NT2/D1 (cell line): ENCODE data around the gene HPS1.

Source experiments
- SUZ12 ChIP-seq: IDR thresholded peaks from 2 replicates; pipeline ENCODE4 v1.6.1; 2011; ENCODE audit not compliant: insufficient read length, insufficient read depth; ENCODE audit errors: extremely low read depth
- ZNF274 ChIP-seq: IDR thresholded peaks from 2 replicates; pipeline ENCODE4 v1.6.1; 2011; ENCODE audit warnings: mild to moderate bottlenecking, low read depth, low read length

GRCh38 chr10:98389398-98389797 is 57.3 kb downstream of the HPS1 start:
- TF ChIP-seq SUZ12, result no peak
- no peak for TF ChIP-seq ZNF274
